Breast epithelium (tissue), 4 donors: ENCODE data around the gene TIMM8B. TPM values are rescaled to one million over a fixed set of nuclear protein-coding genes. Genes with fewer than 3 reads are reported as not detected.

Source experiments
- DNase-seq, 2 donors: peaks; one replicate each; pipeline ENCODE4 v3.0.0-alpha.2; 2019; ENCODE audit warnings: low spot score in 2 of 2
- H3K27ac ChIP-seq, 2 donors: fragments of 200-600 bp; sonication (generic) in 1 of 2; one replicate each; pipeline ENCODE4 v1.5.1; 2016 to 2019; ENCODE audit warnings: mild to moderate bottlenecking in 1 of 2
- H3K27me3 ChIP-seq, 2 donors: fragments of 200-600 bp; sonication (generic) in 1 of 2; one replicate each; pipeline versions ENCODE4 v1.5.1 to v1.6.0; 2017 to 2019; ENCODE audit warnings: control low read depth in 1 of 2, mild to moderate bottlenecking in 1 of 2
- H3K36me3 ChIP-seq: fragments of 200-600 bp; one replicate; pipeline ENCODE4 v1.5.1; 2019
- H3K4me1 ChIP-seq, 2 donors: fragments of 200-600 bp; sonication (generic); one replicate each; pipeline ENCODE4 v1.5.1; 2016 to 2019; ENCODE audit warnings: control low read depth in 1 of 2
- H3K4me3 ChIP-seq, 3 donors: fragments of 200-600 bp; sonication (generic); 1 replicate in 2 of 3; 2 replicates in 1 of 3; pipeline ENCODE4 v1.5.1; 2016 to 2019; ENCODE audit warnings: mild to moderate bottlenecking in 3 of 3, moderate library complexity in 2 of 3
- H3K9me3 ChIP-seq, 2 donors: fragments of 200-600 bp; sonication (generic) in 1 of 2; one replicate each; pipeline ENCODE4 v1.5.1; 2016 to 2019; ENCODE audit warnings: control low read depth in 1 of 2
- CTCF ChIP-seq, 3 donors: fragments of 450-650 bp; IDR thresholded peaks; one replicate each; pipeline ENCODE4 v1.5.1; 2016 to 2017; ENCODE audit warnings: antibody characterized with exemption in 3 of 3, mild to moderate bottlenecking in 3 of 3, moderate library complexity in 3 of 3
- POLR2A ChIP-seq: fragments of 450-650 bp; IDR thresholded peaks from one replicate; pipeline ENCODE4 v1.6.1; 2016; ENCODE audit warnings: antibody characterized with exemption, mild to moderate bottlenecking, moderate library complexity
- POLR2AphosphoS5 ChIP-seq, 3 donors: sonication (generic); formaldehyde crosslinking; IDR thresholded peaks; one replicate each; pipeline ENCODE4 v1.6.1; 2017; ENCODE audit warnings: antibody characterized with exemption in 3 of 3
- intact Hi-C: fragments of 100-400 bp; cut with DNase I; formaldehyde crosslinking; loops from one replicate; pipeline ENCODE4 v1.15.1; 2023; ENCODE audit warnings: low total_unique reads
- total RNA-seq, 3 donors: library from RNA; depleted of rRNA; stranded (reverse); fragments of >200 nt; gene quantifications; one replicate each; pipeline ENCODE4 v1.1.0, GENCODE V29; 2016

Gene TIMM8B
- total RNA-seq, 3 donors from 2014 or later, result 31.9 to 48.8 (median 40.5) TPM

- Histone ChIP-seq H3K27me3 (no peaks in the 10 kb centered on the region), H3K36me3 (no peaks in the 10 kb centered on the region), H3K4me3 (no peak overlapping the region), H3K4me1 (no peaks in the 10 kb centered on the region), H3K27ac (no peak overlapping the region), H3K9me3 (no peaks in the 10 kb centered on the region)
- intact Hi-C loops, result no loop called here
- TF ChIP-seq POLR2A, result no peak
- no peak for TF ChIP-seq CTCF (IDR thresholded peaks at IDR 0.05)
- no peak for TF ChIP-seq POLR2AphosphoS5 (IDR thresholded peaks at IDR 0.05)
- DNase-seq, result no peak
Measured at GRCh38 chr11:112037527-112037926, 49.0 kb downstream of the TIMM8B start.

Other genes with a start within 250 kb of the TIMM8B start
- 10 to 100 TPM; 31.8 to 46.2 (median 43.9) TPM for gene ALG9, start 215.2 kb downstream of the TIMM8B start, total RNA-seq
- gene FDXACB1, start 207.6 kb downstream of the TIMM8B start, total RNA-seq, result 1 to 10 TPM; 1.6 to 3.7 (median 3.3) TPM
- 10 to 100 TPM; 29.6 to 35.1 (median 31.2) TPM for gene CFAP68, start 207.2 kb downstream of the TIMM8B start, total RNA-seq
- 100 to 1,000 TPM; 132 to 299 (median 271) TPM for gene CRYAB, start 175.0 kb downstream of the TIMM8B start, total RNA-seq
- 1 to 10 TPM in 2 of 3 donors, under 1 TPM in 1; 0.98 to 2.1 (median 1.2) TPM for gene HSPB2, start 174.0 kb downstream of the TIMM8B start, total RNA-seq
- gene C11orf52, start 167.8 kb downstream of the TIMM8B start, total RNA-seq, result 10 to 100 TPM in 2 of 3 donors, 1 to 10 TPM in 1; 7.5 to 40.5 (median 19.0) TPM
- gene DIXDC1, start 149.4 kb downstream of the TIMM8B start, total RNA-seq, result 10 to 100 TPM; 38.9 to 53.9 (median 45.2) TPM
- 10 to 100 TPM; 26.9 to 30.9 (median 27.5) TPM for gene DLAT, start 61.3 kb downstream of the TIMM8B start, total RNA-seq
- gene PIH1D2, start 12.7 kb downstream of the TIMM8B start, total RNA-seq, result 1 to 10 TPM; 1.3 to 5.4 (median 3.3) TPM
- 10 to 100 TPM; 13.1 to 16.1 (median 14.7) TPM for gene NKAPD1, start 12.5 kb downstream of the TIMM8B start, total RNA-seq
- gene SDHD, start 117 bp upstream of the TIMM8B start, total RNA-seq, result 100 to 1,000 TPM; 108 to 122 (median 109) TPM
- 10 to 100 TPM in 2 of 3 donors, 1 to 10 TPM in 1; 8.2 to 21.0 (median 16.8) TPM for gene IL18, start 77.3 kb upstream of the TIMM8B start, total RNA-seq
- gene TEX12, start 80.6 kb upstream of the TIMM8B start, total RNA-seq, result 1 to 10 TPM in 2 of 3 donors, not detected in 1; 1.2 to 1.3 TPM
- 10 to 100 TPM in 1 of 3 donors, 1 to 10 TPM in 2; 3.4 to 10.8 (median 5.2) TPM for gene BCO2, start 88.8 kb upstream of the TIMM8B start, total RNA-seq
- gene PTS, start 139.7 kb upstream of the TIMM8B start, total RNA-seq, result 10 to 100 TPM; 21.8 to 40.4 (median 38.7) TPM
- gene PLET1, start 174.1 kb upstream of the TIMM8B start, total RNA-seq, result not detected